HepG2 (cell line): Measurements from ENCODE around the gene ZFAND2B. TPM values are rescaled to one million over a fixed set of nuclear protein-coding genes. Genes with fewer than 3 reads are reported as not detected.

Source experiments
- ATAC-seq: fragments of 200-7000 bp; cut with Tn5 transposase; 3 replicates; pipeline ENCODE4 v1.9.1; 2020; ENCODE audit warnings: mild to moderate bottlenecking, moderate library complexity
- BruUV-seq: library from RNA; stranded (reverse); fragments of 400-500 nt; replicated peaks from 2 replicates; lab custom pipeline; 2021; lab: Mats Ljungman, UMichigan
- CTCF ChIA-PET: fragments of 300-600 bp; formaldehyde crosslinking; extraction: SDS; loops from one replicate; lab custom pipeline; 2021; ENCODE audit warnings: low total read pairs, inconsistent platforms, low intra/inter-chr PET ratio; lab: Yijun Ruan, JAX
- POLR2A ChIA-PET: fragments of 350-600 bp; sonication (Branson Sonifier 250); formaldehyde crosslinking; loops from one replicate; lab custom pipeline; 2020; ENCODE audit warnings: antibody characterized with exemption, inconsistent platforms; lab: Yijun Ruan, JAX
- DNase-seq: peaks from one replicate; pipeline ENCODE4 v3.0.0-alpha.2; 2015; ENCODE audit warnings: low spot score
- FAIRE-seq: peaks from 3 replicates; lab custom pipeline; 2011; peaks lifted over from hg19 to GRCh38; lab: Jason Lieb, UNC
- H2AFZ ChIP-seq: one replicate; pipeline ENCODE4 v1.6.1; 2011; ENCODE audit warnings: low read length, inconsistent platforms
- H3K27ac ChIP-seq: fragments of 300-600 bp; 3 replicates; pipeline ENCODE4 v1.8.0; 2011; ENCODE audit warnings: mixed run types, mild to moderate bottlenecking, mixed read lengths, low read length, inconsistent platforms; ENCODE audit not compliant: insufficient read depth; ENCODE audit errors: extremely low read length
- H3K27me3 ChIP-seq, 2 experiments: fragments of 200-600 bp in 1 of 2; 2 replicates in 1 of 2; 3 replicates in 1 of 2; pipeline versions ENCODE4 v1.6.0 to v1.8.0; 2011; ENCODE audit warnings: low read length in 2 of 2, mild to moderate bottlenecking in 2 of 2, moderate library complexity in 2 of 2, inconsistent platforms in 1 of 2; ENCODE audit not compliant: insufficient read depth in 2 of 2, control insufficient read depth in 1 of 2
- H3K36me3 ChIP-seq, 2 experiments: fragments of 200-600 bp in 1 of 2; replicated peaks in 1 of 2; 2 replicates in 1 of 2; 3 replicates in 1 of 2; pipeline versions ENCODE4 v1.5.1 to v1.8.0; 2011; ENCODE audit warnings: low read length in 2 of 2, inconsistent platforms in 1 of 2; ENCODE audit not compliant: insufficient read depth in 2 of 2, control insufficient read depth in 1 of 2
- H3K4me1 ChIP-seq: 2 replicates; pipeline ENCODE4 v1.5.1; 2012; ENCODE audit warnings: low read length, inconsistent platforms; ENCODE audit not compliant: insufficient read depth
- H3K4me2 ChIP-seq: 2 replicates; pipeline ENCODE4 v1.6.0; 2011; ENCODE audit warnings: low read depth, low read length, inconsistent platforms
- H3K4me3 ChIP-seq, 3 experiments: fragments of 200-600 bp in 1 of 3; sonication (generic), shearing (Covaris generic) in 1 of 3; replicated peaks in 1 of 3; 2 replicates each; pipeline ENCODE4 v1.5.1; 2011 to 2016; ENCODE audit warnings: low read length in 3 of 3, inconsistent platforms in 2 of 3, low read depth in 2 of 3, mild to moderate bottlenecking in 2 of 3, control low read depth in 1 of 3, mixed read lengths in 1 of 3; ENCODE audit not compliant: insufficient read depth in 1 of 3
- H3K79me2 ChIP-seq: one replicate; pipeline ENCODE4 v1.6.1; 2011; ENCODE audit warnings: low read length, inconsistent platforms; ENCODE audit not compliant: insufficient read depth
- H3K9ac ChIP-seq: 2 replicates; pipeline ENCODE4 v1.6.0; 2011; ENCODE audit warnings: mild to moderate bottlenecking, low read depth, low read length, inconsistent platforms; ENCODE audit not compliant: insufficient read depth
- H3K9me3 ChIP-seq: 2 replicates; pipeline ENCODE4 v1.5.1; 2012; ENCODE audit warnings: mild to moderate bottlenecking, low read length
- H4K20me1 ChIP-seq: 2 replicates; pipeline ENCODE4 v1.6.0; 2011; ENCODE audit warnings: inconsistent platforms, mild to moderate bottlenecking, low read length, moderate library complexity; ENCODE audit not compliant: insufficient read depth
- AGO2 ChIP-seq: fragments of 200-400 bp; formaldehyde crosslinking; optimal IDR thresholded peaks from 2 replicates; pipeline ENCODE3; 2017; ENCODE audit warnings: mild to moderate bottlenecking, low read depth, low read length, moderate library complexity
- KAT8 ChIP-seq: IDR thresholded peaks from 2 replicates; pipeline ENCODE4 v1.6.1; 2016; ENCODE audit warnings: missing genetic modification reagents, missing compliant biosample characterization
- MIER3 ChIP-seq: IDR thresholded peaks from 2 replicates; pipeline ENCODE4 v1.6.1; 2016; ENCODE audit warnings: missing compliant biosample characterization, borderline replicate concordance
- RBFOX2 ChIP-seq: fragments of 200-400 bp; formaldehyde crosslinking; IDR thresholded peaks from 2 replicates; pipeline ENCODE4 v1.6.1; 2017; ENCODE audit warnings: low read depth, mild to moderate bottlenecking, low read length
- ZNF24 ChIP-seq: fragments of 450-650 bp; IDR thresholded peaks from 2 replicates; pipeline ENCODE4 v1.6.1; 2017; ENCODE audit warnings: antibody characterized with exemption, mild to moderate bottlenecking
- ZNF570 ChIP-seq: sonication (generic); formaldehyde crosslinking; IDR thresholded peaks from 2 replicates; pipeline ENCODE4 v1.4.0; 2020; ENCODE audit warnings: mild to moderate bottlenecking, missing genetic modification reagents, borderline replicate concordance
- WGBS: methylation state at CpG from one replicate; pipeline ENCODE4 v1.1.6; 2017; ENCODE audit warnings: low lambda C conversion rate; 5-methylcytosine and 5-hydroxymethylcytosine counted together
- in situ Hi-C: cut with HindIII; loops from 2 replicates; pipeline ENCODE4 v1.10.0; 2017; ENCODE audit warnings: low pct_unique_long_range_greater_than_20kb; ENCODE audit not compliant: extremely low pct_ligation_motif_present
- intact Hi-C: fragments of 100-400 bp; cut with micrococcal nuclease; formaldehyde crosslinking; loops from one replicate; pipeline ENCODE4 v1.10.0; 2022; ENCODE audit not compliant: unreplicated experiment
- polyA plus RNA-seq, 8 experiments: library from polyadenylated mRNA; depleted of rRNA in 3 of 8; stranded (reverse) in 7 of 8; unstranded in 1 of 8; fragments of >200 nt; fragmentation: Illumina TruSeq in 4 of 8; extraction: Trizol in 4 of 8; gene quantifications; 2 replicates each; pipeline versions ENCODE4 v1.2.1 to v1.2.3, GENCODE V29; 2011 to 2016; ENCODE audit warnings: low read depth in 4 of 8, missing spikeins in 1 of 8, mixed read lengths in 1 of 8; ENCODE audit not compliant: insufficient read depth in 1 of 8
- total RNA-seq, 5 experiments: library from RNA; depleted of rRNA; stranded (reverse); fragments of >200 nt; fragmentation: Illumina TruSeq; extraction: Trizol; gene quantifications; 2 replicates each; pipeline ENCODE4 v1.2.3, GENCODE V29; 2016; ENCODE audit warnings: low read depth in 1 of 5
- TF ChIP-seq, protein P1 (sequence below): sonication (generic); formaldehyde crosslinking; IDR thresholded peaks from 2 replicates; pipeline ENCODE4 v1.4.0; 2020; ENCODE audit warnings: missing genetic modification reagents, borderline replicate concordance
- TF ChIP-seq, protein P2 (sequence below): sonication (generic); formaldehyde crosslinking; IDR thresholded peaks from 2 replicates; pipeline ENCODE4 v1.9.0; 2021; ENCODE audit warnings: mild to moderate bottlenecking, missing genetic modification reagents
- TF ChIP-seq, protein P3 (sequence below): IDR thresholded peaks from 2 replicates; pipeline ENCODE4 v1.6.1; 2016
- TF ChIP-seq, protein P4 (sequence below): sonication (generic); formaldehyde crosslinking; IDR thresholded peaks from 2 replicates; pipeline ENCODE4 v1.9.0; 2021; ENCODE audit warnings: missing genetic modification reagents, mild to moderate bottlenecking, borderline replicate concordance
- TF ChIP-seq, protein P5 (sequence below): sonication (generic); formaldehyde crosslinking; conservative IDR thresholded peaks from 2 replicates; pipeline ENCODE4 v1.5.0; 2020; ENCODE audit warnings: missing genetic modification reagents

ZFAND2B gene
- total and polyA plus RNA-seq, 2 of the 13 experiments (the other 11 are each of a cell fraction or from before 2014, with no cell fraction given): 53.3 to 115 TPM

DNA sequence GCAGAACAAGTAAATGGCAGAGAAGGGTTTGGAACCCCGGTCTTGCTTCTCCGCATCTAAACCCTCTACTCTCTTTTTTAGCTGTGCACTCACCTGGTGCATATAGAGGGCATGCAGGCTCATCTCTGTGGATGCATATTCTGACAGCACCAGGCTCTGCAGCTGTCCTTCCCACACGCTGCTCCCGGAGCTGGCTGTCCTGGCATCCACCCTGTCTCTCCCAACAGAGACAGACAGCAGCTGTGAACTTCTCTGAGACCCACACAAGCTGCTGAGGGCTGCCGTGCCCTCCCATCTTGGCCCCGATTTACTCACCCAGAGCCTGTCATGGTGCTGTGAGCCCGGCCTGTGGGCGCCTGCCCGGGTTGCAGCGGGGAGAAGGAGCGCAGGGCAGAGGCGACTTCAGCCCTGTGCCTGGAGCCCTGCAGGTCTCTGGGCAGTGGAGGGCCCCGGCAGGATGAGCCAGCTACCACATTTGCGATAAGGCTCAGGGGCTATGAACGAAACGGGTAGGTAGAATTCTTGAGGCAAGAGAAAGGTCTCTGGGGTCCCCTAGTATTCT lies 15.5 kb downstream of the ZFAND2B start:
- in situ Hi-C loops: no loop called here

More for the DNA sequence above, 15.5 kb downstream of the ZFAND2B start:
- Histone ChIP-seq H3K9ac (no peak overlapping the region), H2AFZ (no peak overlapping the region), H3K79me2 (peaks cover 9% of the 10 kb centered on the region), H3K4me3 (no peak overlapping the region), H3K36me3 (peaks cover 39 to 63% of the 10 kb centered on the region in 2 experiments), H3K27me3 (no peaks in the 10 kb centered on the region), H3K27ac (no peak overlapping the region), H3K4me1 (peaks cover 14% of the 10 kb centered on the region), H3K4me2 (no peak overlapping the region), H4K20me1 (no peaks in the 10 kb centered on the region), H3K9me3 (no peaks in the 10 kb centered on the region)
- BruUV-seq: no TSS peak
- 95% methylated on average over 16 of the region's 16 CpGs for WGBS
- ChIA-PET CTCF (no interaction called here), POLR2A (interaction anchor here (1.7 kb wide), 1 partner anchor 14 kb away, joined by 8 read pairs; the partner anchor contains the start of gene ZFAND2B)
- FAIRE-seq (no peak), ATAC-seq (no peak), DNase-seq (no peak)
- intact Hi-C loops: no loop called here
- no peak for TF ChIP-seq MIER3 (CRISPR knock-in tag)
- TF ChIP-seq, protein P1, sequence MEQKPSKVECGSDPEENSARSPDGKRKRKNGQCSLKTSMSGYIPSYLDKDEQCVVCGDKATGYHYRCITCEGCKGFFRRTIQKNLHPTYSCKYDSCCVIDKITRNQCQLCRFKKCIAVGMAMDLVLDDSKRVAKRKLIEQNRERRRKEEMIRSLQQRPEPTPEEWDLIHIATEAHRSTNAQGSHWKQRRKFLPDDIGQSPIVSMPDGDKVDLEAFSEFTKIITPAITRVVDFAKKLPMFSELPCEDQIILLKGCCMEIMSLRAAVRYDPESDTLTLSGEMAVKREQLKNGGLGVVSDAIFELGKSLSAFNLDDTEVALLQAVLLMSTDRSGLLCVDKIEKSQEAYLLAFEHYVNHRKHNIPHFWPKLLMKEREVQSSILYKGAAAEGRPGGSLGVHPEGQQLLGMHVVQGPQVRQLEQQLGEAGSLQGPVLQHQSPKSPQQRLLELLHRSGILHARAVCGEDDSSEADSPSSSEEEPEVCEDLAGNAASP (CRISPR knock-in tag): no peak
- no peak for TF ChIP-seq KAT8 (CRISPR knock-in tag)
- TF ChIP-seq, protein P2, sequence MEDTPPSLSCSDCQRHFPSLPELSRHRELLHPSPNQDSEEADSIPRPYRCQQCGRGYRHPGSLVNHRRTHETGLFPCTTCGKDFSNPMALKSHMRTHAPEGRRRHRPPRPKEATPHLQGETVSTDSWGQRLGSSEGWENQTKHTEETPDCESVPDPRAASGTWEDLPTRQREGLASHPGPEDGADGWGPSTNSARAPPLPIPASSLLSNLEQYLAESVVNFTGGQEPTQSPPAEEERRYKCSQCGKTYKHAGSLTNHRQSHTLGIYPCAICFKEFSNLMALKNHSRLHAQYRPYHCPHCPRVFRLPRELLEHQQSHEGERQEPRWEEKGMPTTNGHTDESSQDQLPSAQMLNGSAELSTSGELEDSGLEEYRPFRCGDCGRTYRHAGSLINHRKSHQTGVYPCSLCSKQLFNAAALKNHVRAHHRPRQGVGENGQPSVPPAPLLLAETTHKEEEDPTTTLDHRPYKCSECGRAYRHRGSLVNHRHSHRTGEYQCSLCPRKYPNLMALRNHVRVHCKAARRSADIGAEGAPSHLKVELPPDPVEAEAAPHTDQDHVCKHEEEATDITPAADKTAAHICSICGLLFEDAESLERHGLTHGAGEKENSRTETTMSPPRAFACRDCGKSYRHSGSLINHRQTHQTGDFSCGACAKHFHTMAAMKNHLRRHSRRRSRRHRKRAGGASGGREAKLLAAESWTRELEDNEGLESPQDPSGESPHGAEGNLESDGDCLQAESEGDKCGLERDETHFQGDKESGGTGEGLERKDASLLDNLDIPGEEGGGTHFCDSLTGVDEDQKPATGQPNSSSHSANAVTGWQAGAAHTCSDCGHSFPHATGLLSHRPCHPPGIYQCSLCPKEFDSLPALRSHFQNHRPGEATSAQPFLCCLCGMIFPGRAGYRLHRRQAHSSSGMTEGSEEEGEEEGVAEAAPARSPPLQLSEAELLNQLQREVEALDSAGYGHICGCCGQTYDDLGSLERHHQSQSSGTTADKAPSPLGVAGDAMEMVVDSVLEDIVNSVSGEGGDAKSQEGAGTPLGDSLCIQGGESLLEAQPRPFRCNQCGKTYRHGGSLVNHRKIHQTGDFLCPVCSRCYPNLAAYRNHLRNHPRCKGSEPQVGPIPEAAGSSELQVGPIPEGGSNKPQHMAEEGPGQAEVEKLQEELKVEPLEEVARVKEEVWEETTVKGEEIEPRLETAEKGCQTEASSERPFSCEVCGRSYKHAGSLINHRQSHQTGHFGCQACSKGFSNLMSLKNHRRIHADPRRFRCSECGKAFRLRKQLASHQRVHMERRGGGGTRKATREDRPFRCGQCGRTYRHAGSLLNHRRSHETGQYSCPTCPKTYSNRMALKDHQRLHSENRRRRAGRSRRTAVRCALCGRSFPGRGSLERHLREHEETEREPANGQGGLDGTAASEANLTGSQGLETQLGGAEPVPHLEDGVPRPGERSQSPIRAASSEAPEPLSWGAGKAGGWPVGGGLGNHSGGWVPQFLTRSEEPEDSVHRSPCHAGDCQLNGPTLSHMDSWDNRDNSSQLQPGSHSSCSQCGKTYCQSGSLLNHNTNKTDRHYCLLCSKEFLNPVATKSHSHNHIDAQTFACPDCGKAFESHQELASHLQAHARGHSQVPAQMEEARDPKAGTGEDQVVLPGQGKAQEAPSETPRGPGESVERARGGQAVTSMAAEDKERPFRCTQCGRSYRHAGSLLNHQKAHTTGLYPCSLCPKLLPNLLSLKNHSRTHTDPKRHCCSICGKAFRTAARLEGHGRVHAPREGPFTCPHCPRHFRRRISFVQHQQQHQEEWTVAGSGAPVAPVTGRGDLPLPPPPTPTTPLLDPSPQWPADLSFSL (CRISPR knock-in tag): no peak
- peak; percentile 34 for TF ChIP-seq AGO2
- TF ChIP-seq ZNF570: no peak
- TF ChIP-seq, protein P3, sequence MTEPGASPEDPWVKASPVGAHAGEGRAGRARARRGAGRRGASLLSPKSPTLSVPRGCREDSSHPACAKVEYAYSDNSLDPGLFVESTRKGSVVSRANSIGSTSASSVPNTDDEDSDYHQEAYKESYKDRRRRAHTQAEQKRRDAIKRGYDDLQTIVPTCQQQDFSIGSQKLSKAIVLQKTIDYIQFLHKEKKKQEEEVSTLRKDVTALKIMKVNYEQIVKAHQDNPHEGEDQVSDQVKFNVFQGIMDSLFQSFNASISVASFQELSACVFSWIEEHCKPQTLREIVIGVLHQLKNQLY (CRISPR knock-in tag): no peak
- TF ChIP-seq RBFOX2: peak; percentile 61
- TF ChIP-seq, protein P4, sequence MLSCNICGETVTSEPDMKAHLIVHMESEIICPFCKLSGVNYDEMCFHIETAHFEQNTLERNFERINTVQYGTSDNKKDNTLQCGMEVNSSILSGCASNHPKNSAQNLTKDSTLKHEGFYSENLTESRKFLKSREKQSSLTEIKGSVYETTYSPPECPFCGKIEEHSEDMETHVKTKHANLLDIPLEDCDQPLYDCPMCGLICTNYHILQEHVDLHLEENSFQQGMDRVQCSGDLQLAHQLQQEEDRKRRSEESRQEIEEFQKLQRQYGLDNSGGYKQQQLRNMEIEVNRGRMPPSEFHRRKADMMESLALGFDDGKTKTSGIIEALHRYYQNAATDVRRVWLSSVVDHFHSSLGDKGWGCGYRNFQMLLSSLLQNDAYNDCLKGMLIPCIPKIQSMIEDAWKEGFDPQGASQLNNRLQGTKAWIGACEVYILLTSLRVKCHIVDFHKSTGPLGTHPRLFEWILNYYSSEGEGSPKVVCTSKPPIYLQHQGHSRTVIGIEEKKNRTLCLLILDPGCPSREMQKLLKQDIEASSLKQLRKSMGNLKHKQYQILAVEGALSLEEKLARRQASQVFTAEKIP: no peak
- TF ChIP-seq, protein P5, sequence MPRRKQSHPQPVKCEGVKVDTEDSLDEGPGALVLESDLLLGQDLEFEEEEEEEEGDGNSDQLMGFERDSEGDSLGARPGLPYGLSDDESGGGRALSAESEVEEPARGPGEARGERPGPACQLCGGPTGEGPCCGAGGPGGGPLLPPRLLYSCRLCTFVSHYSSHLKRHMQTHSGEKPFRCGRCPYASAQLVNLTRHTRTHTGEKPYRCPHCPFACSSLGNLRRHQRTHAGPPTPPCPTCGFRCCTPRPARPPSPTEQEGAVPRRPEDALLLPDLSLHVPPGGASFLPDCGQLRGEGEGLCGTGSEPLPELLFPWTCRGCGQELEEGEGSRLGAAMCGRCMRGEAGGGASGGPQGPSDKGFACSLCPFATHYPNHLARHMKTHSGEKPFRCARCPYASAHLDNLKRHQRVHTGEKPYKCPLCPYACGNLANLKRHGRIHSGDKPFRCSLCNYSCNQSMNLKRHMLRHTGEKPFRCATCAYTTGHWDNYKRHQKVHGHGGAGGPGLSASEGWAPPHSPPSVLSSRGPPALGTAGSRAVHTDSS (CRISPR knock-in tag): no peak
- no peak for TF ChIP-seq ZNF24
